ENCODE measurements around the gene SRSF2.
A peak's percentile ranks its signal among the peaks of the same experiment; 100 is the strongest.
"Not testable (repeated sequence)": the region's sequence is repeated elsewhere in the genome, so short reads cannot be mapped to it uniquely, and the experiment has no call there.

The SRSF2 gene

GRCh38 chr17:76738468-76738850 is 1.3 kb upstream of the SRSF2 start:
- no peak for DNase-seq (ENCODE audit: low spot score)

GRCh38 chr17:76737676-76738467 is 741 bp upstream of the SRSF2 start, which contains the start of gene MFSD11:
Gene MFSD11 (plus strand): TSS chr17:76738119. CDS start chr17:76738353, 234 bp downstream.
- peak; percentile 93 for DNase-seq (ENCODE audit: low spot score)

- DNase-seq (ENCODE audit: low spot score) = peak; percentile 74
These were observed 616 bp downstream of the SRSF2 start for GRCh38 chr17:76736349-76737081.

GRCh38 chr17:76735586-76736348 is 1.4 kb downstream of the SRSF2 start:
- no peak for DNase-seq (ENCODE audit: low spot score)

- DNase-seq (ENCODE audit: low spot score) = no peak
These were observed 2.1 kb downstream of the SRSF2 start for GRCh38 chr17:76735006-76735405.

- no peak for DNase-seq (ENCODE audit: low spot score)
These were observed 2.9 kb downstream of the SRSF2 start for GRCh38 chr17:76734080-76734840.

GRCh38 chr17:76733618-76733957 is 3.5 kb downstream of the SRSF2 start:
- DNase-seq (ENCODE audit: low spot score) = no peak

GRCh38 chr17:76732734-76733617 is 4.2 kb downstream of the SRSF2 start:
- no peak for DNase-seq (ENCODE audit: low spot score)

- DNase-seq (ENCODE audit: low spot score) = not testable (repeated sequence)
These were observed 5.1 kb downstream of the SRSF2 start for GRCh38 chr17:76731800-76732733.

- DNase-seq (ENCODE audit: low spot score) = no peak
These were observed 9.2 kb downstream of the SRSF2 start for GRCh38 chr17:76727745-76728456.

- DNase-seq (ENCODE audit: low spot score) = no peak
These were observed 10.1 kb downstream of the SRSF2 start, which contains the start of gene METTL23 for GRCh38 chr17:76726776-76727718. Gene METTL23 (plus strand): TSS chr17:76726839. CDS start chr17:76729711, 2,872 bp downstream.

GRCh38 chr17:76726231-76726775 is 10.8 kb downstream of the SRSF2 start, which contains the start of gene JMJD6:
Gene JMJD6 (minus strand): TSS chr17:76726606. CDS start chr17:76726475, 131 bp downstream.
- DNase-seq (ENCODE audit: low spot score) = peak; percentile 96

- DNase-seq (ENCODE audit: low spot score) = no peak
These were observed 11.4 kb downstream of the SRSF2 start for GRCh38 chr17:76725580-76726230.

GRCh38 chr17:76723812-76724211 is 13.3 kb downstream of the SRSF2 start:
- DNase-seq (ENCODE audit: low spot score) = no peak

- DNase-seq (ENCODE audit: low spot score) = not testable (repeated sequence)
These were observed 14.2 kb downstream of the SRSF2 start for GRCh38 chr17:76722977-76723376.

- DNase-seq (ENCODE audit: low spot score) = no peak
These were observed 14.9 kb downstream of the SRSF2 start for GRCh38 chr17:76722279-76722678.

- DNase-seq (ENCODE audit: low spot score) = no peak
These were observed 15.7 kb downstream of the SRSF2 start for GRCh38 chr17:76721463-76721862.
